Suprapubic skin (tissue), 4 donors: ENCODE data around the gene HCFC1R1.

Experiments
- POLR2A ChIP-seq, 2 donors: fragments of 450-650 bp; IDR thresholded peaks; one replicate each; pipeline ENCODE4 v1.6.1; 2017; ENCODE audit warnings: antibody characterized with exemption in 2 of 2, mild to moderate bottlenecking in 2 of 2, moderate library complexity in 2 of 2
- POLR2AphosphoS5 ChIP-seq, 3 donors: sonication (generic); formaldehyde crosslinking; IDR thresholded peaks; one replicate each; pipeline ENCODE4 v1.6.1; 2017; ENCODE audit warnings: antibody characterized with exemption in 3 of 3

- no peak for TF ChIP-seq POLR2AphosphoS5 (IDR thresholded peaks at IDR 0.05)
- no peak for TF ChIP-seq POLR2A (IDR thresholded peaks at IDR 0.05)
Measured at GRCh38 chr16:2991566-2992261, 32.0 kb downstream of the HCFC1R1 start.
